ENCODE measurements around the gene TBC1D9B.

TBC1D9B gene

GRCh38 chr5:179876610-179876952, 31.1 kb downstream of the TBC1D9B start:
- TF ChIP-seq EP300 (IDR thresholded peaks at IDR 0.05; ENCODE audit: borderline replicate concordance) (no peak), NFIC (IDR thresholded peaks at IDR 0.05) (no peak), ZBTB7A (IDR thresholded peaks at IDR 0.05; ENCODE audit: low read depth) (no peak), CREB1 (IDR thresholded peaks at IDR 0.05; ENCODE audit: low read depth) (no peak), REST (IDR thresholded peaks at IDR 0.05; ENCODE audit: low read depth) (no peak), TEAD4 (IDR thresholded peaks at IDR 0.05) (no peak), EGR1 (IDR thresholded peaks at IDR 0.05) (no peak), YY1 (IDR thresholded peaks at IDR 0.05; ENCODE audit: low read depth) (no peak), CEBPB (IDR thresholded peaks at IDR 0.05) (no peak), RAD21 (IDR thresholded peaks at IDR 0.05; ENCODE audit: low read depth) (no peak), TCF12 (IDR thresholded peaks at IDR 0.05; ENCODE audit: low read depth) (no peak), TAF1 (IDR thresholded peaks at IDR 0.05; ENCODE audit: low read depth) (no peak), MAX (IDR thresholded peaks at IDR 0.05) (no peak), FOXM1 (IDR thresholded peaks at IDR 0.05; ENCODE audit: borderline replicate concordance, low read depth) (no peak)

GRCh38 chr5:179875741-179876609, 31.7 kb downstream of the TBC1D9B start:
- TF ChIP-seq MAX (IDR thresholded peaks at IDR 0.05) (no peak), NFIC (IDR thresholded peaks at IDR 0.05) (no peak), TCF12 (IDR thresholded peaks at IDR 0.05; ENCODE audit: low read depth) (no peak), TAF1 (IDR thresholded peaks at IDR 0.05; ENCODE audit: low read depth) (no peak), ZBTB7A (IDR thresholded peaks at IDR 0.05; ENCODE audit: low read depth) (no peak), TEAD4 (IDR thresholded peaks at IDR 0.05) (no peak), YY1 (IDR thresholded peaks at IDR 0.05; ENCODE audit: low read depth) (no peak), EP300 (IDR thresholded peaks at IDR 0.05; ENCODE audit: borderline replicate concordance) (no peak), FOXM1 (IDR thresholded peaks at IDR 0.05; ENCODE audit: borderline replicate concordance, low read depth) (no peak), REST (IDR thresholded peaks at IDR 0.05; ENCODE audit: low read depth) (no peak), RAD21 (IDR thresholded peaks at IDR 0.05; ENCODE audit: low read depth) (no peak), USF1 (IDR thresholded peaks at IDR 0.05) (no peak)

GRCh38 chr5:179874536-179875292, 33.0 kb downstream of the TBC1D9B start:
- no peak for TF ChIP-seq TEAD4 (IDR thresholded peaks at IDR 0.05)
- TF ChIP-seq NFIC (IDR thresholded peaks at IDR 0.05), result no peak
- no peak for TF ChIP-seq USF1 (IDR thresholded peaks at IDR 0.05)
- no peak for TF ChIP-seq RAD21 (IDR thresholded peaks at IDR 0.05; ENCODE audit: low read depth)
- TF ChIP-seq MAX (IDR thresholded peaks at IDR 0.05), result no peak

GRCh38 chr5:179874136-179874535, 33.6 kb downstream of the TBC1D9B start:
- no peak for TF ChIP-seq CEBPB (IDR thresholded peaks at IDR 0.05)
- no peak for TF ChIP-seq CREB1 (IDR thresholded peaks at IDR 0.05; ENCODE audit: low read depth)
- no peak for TF ChIP-seq ZBTB7A (IDR thresholded peaks at IDR 0.05; ENCODE audit: low read depth)
- TF ChIP-seq EGR1 (IDR thresholded peaks at IDR 0.05), result no peak
- no peak for TF ChIP-seq RAD21 (IDR thresholded peaks at IDR 0.05; ENCODE audit: low read depth)
- no peak for TF ChIP-seq USF1 (IDR thresholded peaks at IDR 0.05)
- TF ChIP-seq YY1 (IDR thresholded peaks at IDR 0.05; ENCODE audit: low read depth), result no peak
- TF ChIP-seq NFIC (IDR thresholded peaks at IDR 0.05), result no peak
- no peak for TF ChIP-seq REST (IDR thresholded peaks at IDR 0.05; ENCODE audit: low read depth)
- no peak for TF ChIP-seq TEAD4 (IDR thresholded peaks at IDR 0.05)
- no peak for TF ChIP-seq MAX (IDR thresholded peaks at IDR 0.05)
- TF ChIP-seq EP300 (IDR thresholded peaks at IDR 0.05; ENCODE audit: borderline replicate concordance), result no peak
- TF ChIP-seq TAF1 (IDR thresholded peaks at IDR 0.05; ENCODE audit: low read depth), result no peak
- TF ChIP-seq FOXM1 (IDR thresholded peaks at IDR 0.05; ENCODE audit: borderline replicate concordance, low read depth), result no peak
- no peak for TF ChIP-seq TCF12 (IDR thresholded peaks at IDR 0.05; ENCODE audit: low read depth)
